DOHH2 (cell line): ENCODE results near the gene KCNH5.

Source experiments
- H3F3A ChIP-seq: fragments of 200-600 bp; sonication (generic), shearing (Covaris generic); 2 replicates; pipeline ENCODE4 v1.6.0; 2016; ENCODE audit warnings: antibody characterized with exemption, mild to moderate bottlenecking; ENCODE audit not compliant: control insufficient read depth, insufficient read depth
- H3K27ac ChIP-seq: fragments of 200-600 bp; sonication (generic); 2 replicates; pipeline ENCODE4 v1.5.1; 2014; ENCODE audit warnings: low read depth, mild to moderate bottlenecking, low read length, moderate library complexity
- H3K27me3 ChIP-seq: fragments of 200-600 bp; sonication (generic); 2 replicates; pipeline ENCODE4 v1.6.1; 2014; ENCODE audit warnings: mild to moderate bottlenecking, low read length, mixed read lengths; ENCODE audit not compliant: control insufficient read depth
- H3K36me3 ChIP-seq: fragments of 200-600 bp; sonication (generic); 2 replicates; pipeline ENCODE4 v1.6.1; 2014; ENCODE audit warnings: mild to moderate bottlenecking, low read length, moderate library complexity, mixed read lengths; ENCODE audit not compliant: control insufficient read depth
- H3K4me1 ChIP-seq: fragments of 200-600 bp; sonication (generic); 2 replicates; pipeline ENCODE4 v1.6.1; 2014; ENCODE audit warnings: mild to moderate bottlenecking, low read length, mixed read lengths; ENCODE audit not compliant: control insufficient read depth
- H3K4me2 ChIP-seq: fragments of 200-600 bp; sonication (generic); 2 replicates; pipeline ENCODE4 v1.6.0; 2014; ENCODE audit warnings: mild to moderate bottlenecking, low read length, moderate library complexity
- H3K4me3 ChIP-seq: fragments of 200-600 bp; sonication (generic); 2 replicates; pipeline ENCODE4 v1.5.1; 2014; ENCODE audit warnings: mild to moderate bottlenecking, low read length, mixed read lengths
- H3K79me2 ChIP-seq: fragments of 200-600 bp; sonication (generic); 2 replicates; pipeline ENCODE4 v1.6.1; 2014; ENCODE audit warnings: mild to moderate bottlenecking, low read length, mixed read lengths; ENCODE audit not compliant: control insufficient read depth
- H3K9me2 ChIP-seq: fragments of 200-600 bp; sonication (generic); replicated peaks from 2 replicates; pipeline ENCODE4 v1.6.1; 2014; ENCODE audit warnings: mild to moderate bottlenecking, low read length, mixed read lengths; ENCODE audit not compliant: control insufficient read depth
- H3K9me3 ChIP-seq: fragments of 200-600 bp; sonication (generic); 2 replicates; pipeline ENCODE4 v1.6.1; 2014; ENCODE audit warnings: antibody characterized with exemption, low read length, mixed read lengths; ENCODE audit not compliant: control insufficient read depth, insufficient read depth
- H4K20me1 ChIP-seq: fragments of 200-600 bp; sonication (generic); 2 replicates; pipeline ENCODE4 v1.6.0; 2014; ENCODE audit warnings: low read depth, mild to moderate bottlenecking, antibody characterized with exemption, low read length, moderate library complexity; ENCODE audit not compliant: control insufficient read depth, insufficient read depth
- CTCF ChIP-seq: fragments of 200-600 bp; sonication (generic); IDR thresholded peaks from one replicate; pipeline ENCODE4 v1.5.1; 2014; ENCODE audit warnings: antibody characterized with exemption, mild to moderate bottlenecking, low read depth, low read length; ENCODE audit not compliant: poor library complexity, severe bottlenecking
- EZH2phosphoT487 ChIP-seq: fragments of 200-600 bp; sonication (generic); IDR thresholded peaks from 2 replicates; pipeline ENCODE4 v1.6.1; 2017; ENCODE audit warnings: borderline replicate concordance, mild to moderate bottlenecking, antibody characterized with exemption, low read length, moderate library complexity, mixed read lengths

KCNH5 gene, protein sequence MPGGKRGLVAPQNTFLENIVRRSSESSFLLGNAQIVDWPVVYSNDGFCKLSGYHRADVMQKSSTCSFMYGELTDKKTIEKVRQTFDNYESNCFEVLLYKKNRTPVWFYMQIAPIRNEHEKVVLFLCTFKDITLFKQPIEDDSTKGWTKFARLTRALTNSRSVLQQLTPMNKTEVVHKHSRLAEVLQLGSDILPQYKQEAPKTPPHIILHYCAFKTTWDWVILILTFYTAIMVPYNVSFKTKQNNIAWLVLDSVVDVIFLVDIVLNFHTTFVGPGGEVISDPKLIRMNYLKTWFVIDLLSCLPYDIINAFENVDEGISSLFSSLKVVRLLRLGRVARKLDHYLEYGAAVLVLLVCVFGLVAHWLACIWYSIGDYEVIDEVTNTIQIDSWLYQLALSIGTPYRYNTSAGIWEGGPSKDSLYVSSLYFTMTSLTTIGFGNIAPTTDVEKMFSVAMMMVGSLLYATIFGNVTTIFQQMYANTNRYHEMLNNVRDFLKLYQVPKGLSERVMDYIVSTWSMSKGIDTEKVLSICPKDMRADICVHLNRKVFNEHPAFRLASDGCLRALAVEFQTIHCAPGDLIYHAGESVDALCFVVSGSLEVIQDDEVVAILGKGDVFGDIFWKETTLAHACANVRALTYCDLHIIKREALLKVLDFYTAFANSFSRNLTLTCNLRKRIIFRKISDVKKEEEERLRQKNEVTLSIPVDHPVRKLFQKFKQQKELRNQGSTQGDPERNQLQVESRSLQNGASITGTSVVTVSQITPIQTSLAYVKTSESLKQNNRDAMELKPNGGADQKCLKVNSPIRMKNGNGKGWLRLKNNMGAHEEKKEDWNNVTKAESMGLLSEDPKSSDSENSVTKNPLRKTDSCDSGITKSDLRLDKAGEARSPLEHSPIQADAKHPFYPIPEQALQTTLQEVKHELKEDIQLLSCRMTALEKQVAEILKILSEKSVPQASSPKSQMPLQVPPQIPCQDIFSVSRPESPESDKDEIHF

DNA sequence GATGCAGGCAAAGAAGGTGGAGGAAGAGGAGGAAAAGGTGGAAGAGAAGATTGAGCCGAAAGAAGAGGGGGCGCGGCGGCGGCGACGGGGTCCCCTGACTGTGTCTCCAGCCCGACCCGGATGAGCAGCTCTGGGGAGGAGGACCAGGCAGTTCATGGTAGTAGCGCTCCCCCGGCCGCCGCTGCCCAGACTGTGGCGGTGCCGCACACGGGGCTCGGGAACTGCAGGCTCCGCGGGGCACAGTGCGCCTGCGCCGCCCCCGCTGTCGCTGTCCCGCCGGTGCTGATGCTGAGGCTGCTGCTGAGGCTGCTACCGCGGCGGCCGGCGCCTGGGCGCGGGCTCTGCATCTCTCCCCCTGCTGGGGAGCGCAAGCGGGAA, at the start of gene KCNH5:
Gene KCNH5, minus strand, starts transcription at position 225 of the 378 bp plus-strand sequence. CDS start 272 bp downstream, outside the sequence.
- Histone ChIP-seq H3K9me3 (no peaks in the 10 kb centered on the region), H3K4me2 (no peak within 1 kb of the TSS), H3K9me2 (no peaks in the 10 kb centered on the region), H3K79me2 (no peaks in the 10 kb centered on the region), H3K36me3 (no peaks in the 10 kb centered on the region), H4K20me1 (no peaks in the 10 kb centered on the region), H3K4me3 (no peak within 1 kb of the TSS), H3K27me3 (no peaks in the 10 kb centered on the region), H3K4me1 (no peaks in the 10 kb centered on the region), H3K27ac (no peak within 1 kb of the TSS), H3F3A (no peaks in the 10 kb centered on the region)
- TF ChIP-seq CTCF (no peak), EZH2phosphoT487 (no peak)

GRCh38 chr14:63091394-63091996, 46.2 kb upstream of the KCNH5 start:
- TF ChIP-seq CTCF, result no peak
- no peak for TF ChIP-seq EZH2phosphoT487
- Histone ChIP-seq H3K27me3 (no peaks in the 10 kb centered on the region), H3K27ac (no peak overlapping the region), H3K4me3 (no peak overlapping the region), H3K9me3 (no peaks in the 10 kb centered on the region), H3K9me2 (no peaks in the 10 kb centered on the region), H3K79me2 (no peaks in the 10 kb centered on the region), H3K36me3 (no peaks in the 10 kb centered on the region), H3K4me1 (no peaks in the 10 kb centered on the region), H3F3A (no peaks in the 10 kb centered on the region), H3K4me2 (no peak overlapping the region), H4K20me1 (no peaks in the 10 kb centered on the region)

- Histone ChIP-seq H3K36me3 (no peaks in the 10 kb centered on the region), H3K27ac (no peak overlapping the region), H3K27me3 (no peaks in the 10 kb centered on the region), H3K9me3 (no peaks in the 10 kb centered on the region), H3K4me2 (no peak overlapping the region), H3K4me3 (no peak overlapping the region), H4K20me1 (no peaks in the 10 kb centered on the region), H3F3A (no peaks in the 10 kb centered on the region), H3K4me1 (no peaks in the 10 kb centered on the region), H3K9me2 (no peaks in the 10 kb centered on the region), H3K79me2 (no peaks in the 10 kb centered on the region)
- no peak for TF ChIP-seq EZH2phosphoT487
- no peak for TF ChIP-seq CTCF
These were observed 43.6 kb upstream of the KCNH5 start for GRCh38 chr14:63088865-63089264.
